Activated naive CD4-positive, alpha-beta T cell treated with Interleukin-2 at 50 U/mL for 16 hours (primary cell): Measurements from ENCODE around the gene POU2F2.

Experiments
- DNase-seq: peaks from one replicate; pipeline ENCODE4 v3.0.0-alpha.2; 2020

The POU2F2 gene

GRCh38 chr19:42098781-42099180 lies 33.5 kb downstream of the POU2F2 start:
- no peak for DNase-seq

- DNase-seq: no peak
These were observed 34.8 kb downstream of the POU2F2 start for GRCh38 chr19:42097461-42097860.

- DNase-seq: no peak
These were observed 35.9 kb downstream of the POU2F2 start for GRCh38 chr19:42096255-42096837.

GRCh38 chr19:42095814-42096230 lies 36.4 kb downstream of the POU2F2 start:
- no peak for DNase-seq

GRCh38 chr19:42095142-42095813 lies 37.0 kb downstream of the POU2F2 start:
- no peak for DNase-seq

- no peak for DNase-seq
These were observed 38.3 kb downstream of the POU2F2 start for GRCh38 chr19:42093926-42094325.

GRCh38 chr19:42093505-42093904 lies 38.7 kb downstream of the POU2F2 start:
- DNase-seq: no peak

- peak; percentile 45 for DNase-seq
These were observed 39.9 kb downstream of the POU2F2 start for GRCh38 chr19:42092350-42092749.

- DNase-seq: no peak
These were observed 40.5 kb downstream of the POU2F2 start for GRCh38 chr19:42091742-42092141.

- DNase-seq: no peak
These were observed 40.9 kb downstream of the POU2F2 start for GRCh38 chr19:42091300-42091699.

- no peak for DNase-seq
These were observed 41.6 kb downstream of the POU2F2 start for GRCh38 chr19:42090672-42091071.

GRCh38 chr19:42089772-42090171 lies 42.5 kb downstream of the POU2F2 start:
- no peak for DNase-seq

- DNase-seq: no peak
These were observed 43.0 kb downstream of the POU2F2 start for GRCh38 chr19:42089191-42089750.

- DNase-seq: no peak
These were observed 43.6 kb downstream of the POU2F2 start for GRCh38 chr19:42088471-42089190.

- no peak for DNase-seq
These were observed 45.3 kb downstream of the POU2F2 start for GRCh38 chr19:42086770-42087550.

GRCh38 chr19:42086188-42086736 lies 46.0 kb downstream of the POU2F2 start:
- DNase-seq: no peak

- DNase-seq: no peak
These were observed 48.7 kb downstream of the POU2F2 start for GRCh38 chr19:42083537-42083936.

- no peak for DNase-seq
These were observed 50.6 kb downstream of the POU2F2 start for GRCh38 chr19:42081584-42082203.

- DNase-seq: no peak
These were observed 51.4 kb downstream of the POU2F2 start for GRCh38 chr19:42080764-42081375.

- DNase-seq: no peak
These were observed 52.1 kb downstream of the POU2F2 start for GRCh38 chr19:42079886-42080763.

GRCh38 chr19:42079276-42079669 lies 53.0 kb downstream of the POU2F2 start:
- no peak for DNase-seq
